WTC11 (cell line): ENCODE measurements around the gene XCL1.
"Not testable (repeated sequence)": the region's sequence is repeated elsewhere in the genome, so short reads cannot be mapped to it uniquely, and the experiment has no call there.

Experiments
- CBFB ChIP-seq: sonication (generic); formaldehyde crosslinking; IDR thresholded peaks from 2 replicates; pipeline ENCODE4 v1.8.1; 2022; ENCODE audit warnings: mild to moderate bottlenecking, low read depth, missing genetic modification reagents
- GABPB1 ChIP-seq: sonication (generic); formaldehyde crosslinking; IDR thresholded peaks from 2 replicates; pipeline ENCODE4 v1.8.1; 2023; ENCODE audit warnings: mild to moderate bottlenecking, missing genetic modification reagents
- GRHL2 ChIP-seq: fragments of 250-450 bp; sonication (Bioruptor Pico); IDR thresholded peaks from 2 replicates; pipeline ENCODE4 v1.8.0; 2022; ENCODE audit warnings: mild to moderate bottlenecking, moderate library complexity; ENCODE audit not compliant: insufficient replicate concordance, severe bottlenecking
- NFYB ChIP-seq: sonication (generic); formaldehyde crosslinking; conservative IDR thresholded peaks from 2 replicates; pipeline ENCODE4 v1.8.0; 2022; ENCODE audit warnings: low read depth, missing genetic modification reagents
- SP1 ChIP-seq: sonication (generic); formaldehyde crosslinking; conservative IDR thresholded peaks from 2 replicates; pipeline ENCODE4 v1.8.1; 2022; ENCODE audit warnings: missing genetic modification reagents
- TCF7 ChIP-seq: sonication (generic); formaldehyde crosslinking; IDR thresholded peaks from 2 replicates; pipeline ENCODE4 v1.8.0; 2022; ENCODE audit warnings: mild to moderate bottlenecking, low read depth, missing genetic modification reagents, moderate library complexity
- TF ChIP-seq, protein P1 (sequence below): fragments of 200-600 bp; IDR thresholded peaks from 2 replicates; pipeline ENCODE4 v1.8.0; 2022; ENCODE audit warnings: antibody characterized with exemption
- TF ChIP-seq, protein P2 (sequence below): sonication (generic); formaldehyde crosslinking; IDR thresholded peaks from 2 replicates; pipeline ENCODE4 v1.8.0; 2022; ENCODE audit warnings: mild to moderate bottlenecking, missing genetic modification reagents

DNA sequence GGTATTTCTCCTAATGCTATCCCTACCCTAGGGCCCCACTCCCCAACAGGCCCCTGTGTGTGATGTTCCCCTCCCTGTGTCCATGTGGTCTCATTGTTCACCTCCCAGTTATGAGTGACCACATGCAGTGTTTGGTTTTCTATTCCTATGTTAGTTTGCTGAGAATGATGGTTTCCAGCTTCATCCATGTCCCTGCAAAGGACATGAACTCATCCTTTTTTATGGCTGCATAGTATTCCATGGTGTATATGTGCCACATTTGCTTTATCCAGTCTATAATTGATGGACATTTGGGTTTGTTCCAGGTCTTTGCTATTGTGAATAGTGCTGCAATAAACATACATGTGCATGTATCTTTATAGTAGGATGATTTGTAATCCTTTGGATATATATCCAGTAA lies 19.0 kb downstream of the XCL1 start:
- TF ChIP-seq SP1 (CRISPR knock-in tag); NFYB; CBFB (CRISPR knock-in tag); GRHL2 (CRISPR knock-in tag); GABPB1 (CRISPR knock-in tag); TCF7: not testable (repeated sequence)
- TF ChIP-seq, protein P1, sequence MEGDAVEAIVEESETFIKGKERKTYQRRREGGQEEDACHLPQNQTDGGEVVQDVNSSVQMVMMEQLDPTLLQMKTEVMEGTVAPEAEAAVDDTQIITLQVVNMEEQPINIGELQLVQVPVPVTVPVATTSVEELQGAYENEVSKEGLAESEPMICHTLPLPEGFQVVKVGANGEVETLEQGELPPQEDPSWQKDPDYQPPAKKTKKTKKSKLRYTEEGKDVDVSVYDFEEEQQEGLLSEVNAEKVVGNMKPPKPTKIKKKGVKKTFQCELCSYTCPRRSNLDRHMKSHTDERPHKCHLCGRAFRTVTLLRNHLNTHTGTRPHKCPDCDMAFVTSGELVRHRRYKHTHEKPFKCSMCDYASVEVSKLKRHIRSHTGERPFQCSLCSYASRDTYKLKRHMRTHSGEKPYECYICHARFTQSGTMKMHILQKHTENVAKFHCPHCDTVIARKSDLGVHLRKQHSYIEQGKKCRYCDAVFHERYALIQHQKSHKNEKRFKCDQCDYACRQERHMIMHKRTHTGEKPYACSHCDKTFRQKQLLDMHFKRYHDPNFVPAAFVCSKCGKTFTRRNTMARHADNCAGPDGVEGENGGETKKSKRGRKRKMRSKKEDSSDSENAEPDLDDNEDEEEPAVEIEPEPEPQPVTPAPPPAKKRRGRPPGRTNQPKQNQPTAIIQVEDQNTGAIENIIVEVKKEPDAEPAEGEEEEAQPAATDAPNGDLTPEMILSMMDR: not testable (repeated sequence)
- TF ChIP-seq, protein P2, sequence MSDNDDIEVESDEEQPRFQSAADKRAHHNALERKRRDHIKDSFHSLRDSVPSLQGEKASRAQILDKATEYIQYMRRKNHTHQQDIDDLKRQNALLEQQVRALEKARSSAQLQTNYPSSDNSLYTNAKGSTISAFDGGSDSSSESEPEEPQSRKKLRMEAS (CRISPR knock-in tag): not testable (repeated sequence)
